Neural progenitor cell (in vitro differentiated cells): ENCODE results near the gene PTRH1.

Source experiments
- CTCF ChIP-seq: fragments of 200-600 bp; sonication (generic); IDR thresholded peaks from 2 replicates; pipeline ENCODE4 v1.5.1; 2017; ENCODE audit warnings: antibody characterized with exemption, mild to moderate bottlenecking
- EZH2 ChIP-seq: fragments of 200-600 bp; sonication (generic); IDR thresholded peaks from 2 replicates; pipeline ENCODE4 v1.6.1; 2017; ENCODE audit warnings: antibody characterized with exemption, mild to moderate bottlenecking, moderate library complexity
- EZH2phosphoT487 ChIP-seq: fragments of 200-600 bp; sonication (generic); IDR thresholded peaks from 2 replicates; pipeline ENCODE4 v1.6.1; 2017; ENCODE audit warnings: antibody characterized with exemption

DNA sequence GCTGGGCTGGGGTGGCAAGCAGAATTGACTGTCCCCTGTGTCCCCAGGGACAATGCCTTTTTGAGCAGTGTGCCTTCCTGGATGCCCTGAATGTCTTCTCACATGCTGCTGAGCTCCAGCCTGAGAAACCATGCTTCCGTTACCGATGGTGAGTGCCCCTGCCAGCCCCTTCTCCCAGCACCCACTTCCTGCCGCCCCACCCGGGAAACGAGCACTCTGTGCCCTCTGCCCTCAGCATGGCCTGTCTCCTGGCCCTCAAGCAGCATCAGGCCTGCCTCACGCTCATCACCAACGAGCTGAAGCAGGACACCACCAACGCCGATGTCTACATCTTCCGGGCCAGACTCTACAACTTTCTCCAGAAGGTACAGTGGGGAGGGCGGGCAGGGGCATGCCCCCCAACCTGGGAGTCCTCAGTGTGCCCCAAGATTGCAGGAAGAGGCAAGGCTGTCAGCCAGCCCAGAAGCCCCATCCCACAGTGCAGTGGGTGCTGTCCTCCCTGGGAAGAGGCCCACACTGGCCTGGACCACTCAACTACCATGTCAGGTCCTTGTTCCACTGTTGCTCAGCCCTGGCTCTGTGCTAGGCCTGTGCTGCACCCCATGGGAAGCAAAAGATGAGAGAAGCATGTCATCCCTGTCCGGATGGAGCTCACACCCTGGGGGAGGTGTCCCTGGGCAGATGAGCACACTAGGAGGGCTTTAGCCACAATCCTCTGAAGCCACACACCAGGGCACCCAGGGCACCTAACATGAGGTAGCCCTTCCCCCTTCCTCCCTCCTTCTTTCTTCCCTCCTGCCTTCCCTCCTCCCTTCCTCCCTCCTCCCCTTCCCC lies 4.8 kb upstream of the PTRH1 start:
- TF ChIP-seq EZH2phosphoT487: no peak
- TF ChIP-seq CTCF: no peak
- no peak for TF ChIP-seq EZH2
